MG63 (cell line): ENCODE measurements around the gene CRAMP1. TPM values are rescaled to one million over a fixed set of nuclear protein-coding genes. Genes with fewer than 3 reads are reported as not detected.
A peak's percentile ranks its signal among the peaks of the same experiment; 100 is the strongest.

Experiments used
- DNase-seq: peaks from one replicate; pipeline ENCODE4 v3.0.0-alpha.2; 2020
- H3K27me3 ChIP-seq: fragments of 250-450 bp; sonication (Bioruptor Pico); 2 replicates; pipeline ENCODE4 v1.5.1; 2020; ENCODE audit warnings: mild to moderate bottlenecking, moderate library complexity
- H3K36me3 ChIP-seq: fragments of 250-450 bp; sonication (Bioruptor Pico); 2 replicates; pipeline ENCODE4 v1.5.1; 2020; ENCODE audit warnings: mild to moderate bottlenecking, moderate library complexity
- H3K4me3 ChIP-seq: fragments of 250-450 bp; sonication (Bioruptor Pico); 2 replicates; pipeline ENCODE4 v1.5.1; 2020; ENCODE audit warnings: mild to moderate bottlenecking, moderate library complexity
- H3K9me3 ChIP-seq: fragments of 250-450 bp; sonication (Bioruptor Pico); 2 replicates; pipeline ENCODE4 v1.5.1; 2020; ENCODE audit warnings: mild to moderate bottlenecking, moderate library complexity
- total RNA-seq: library from RNA; depleted of rRNA; stranded (reverse); fragments of >200 nt; shearing (Covaris generic); gene quantifications from 2 replicates; pipeline ENCODE4 v1.2.3, GENCODE V29; 2014; ENCODE audit warnings: low replicate concordance

Gene CRAMP1
- total RNA-seq, 1 experiment from 2014 or later = 3.8 TPM

DNA sequence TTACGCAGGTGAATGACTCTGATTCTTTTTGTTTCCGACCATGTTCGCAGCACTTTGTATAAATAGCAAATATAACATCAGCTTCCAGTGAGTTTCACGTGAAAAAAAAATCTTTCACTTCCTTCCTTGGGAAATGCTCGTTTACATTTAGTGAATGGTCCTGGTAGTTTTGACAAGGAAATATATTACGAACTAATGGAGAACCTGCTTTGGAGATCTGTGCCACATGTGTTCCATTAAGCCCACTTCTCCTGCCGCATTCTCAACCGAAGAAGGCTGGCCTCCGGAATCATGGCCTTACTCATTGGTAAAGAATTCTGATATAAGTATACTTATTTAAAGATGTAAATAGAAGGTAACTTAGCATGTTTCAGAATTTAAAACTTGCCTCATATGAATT is 3.6 kb downstream of the CRAMP1 start:
- Histone ChIP-seq H3K27me3 (no peaks in the 10 kb centered on the region), H3K4me3 (peak overlapping the region; percentile 58; the same call in 1 of the 2 replicates), H3K9me3 (no peaks in the 10 kb centered on the region), H3K36me3 (peaks cover 43% of the 10 kb centered on the region)
- no peak for DNase-seq

- Histone ChIP-seq H3K27me3 (no peaks in the 10 kb centered on the region), H3K9me3 (no peaks in the 10 kb centered on the region), H3K36me3 (peaks cover 55% of the 10 kb centered on the region), H3K4me3 (no peak overlapping the region)
- DNase-seq = no peak
These were observed 7.8 kb downstream of the CRAMP1 start for GRCh38 chr16:1619976-1620375.

- DNase-seq = no peak
- Histone ChIP-seq H3K27me3 (no peaks in the 10 kb centered on the region), H3K9me3 (no peaks in the 10 kb centered on the region), H3K36me3 (peaks cover 55% of the 10 kb centered on the region), H3K4me3 (no peak overlapping the region)
These were observed 8.2 kb downstream of the CRAMP1 start for GRCh38 chr16:1620391-1620790.

GRCh38 chr16:1621851-1622250 is 9.7 kb downstream of the CRAMP1 start:
- H3K9me3 ChIP-seq = no peaks in the 10 kb centered on the region
- H3K36me3 ChIP-seq = peaks cover 53% of the 10 kb centered on the region
- H3K27me3 ChIP-seq = no peaks in the 10 kb centered on the region
- no peak for DNase-seq
- H3K4me3 ChIP-seq = no peak overlapping the region

- no peak overlapping the region for H3K4me3 ChIP-seq
- no peaks in the 10 kb centered on the region for H3K27me3 ChIP-seq
- H3K36me3 ChIP-seq = peaks cover 45% of the 10 kb centered on the region
- no peak for DNase-seq
- no peaks in the 10 kb centered on the region for H3K9me3 ChIP-seq
These were observed 14.2 kb downstream of the CRAMP1 start for GRCh38 chr16:1626327-1626726.

DNA sequence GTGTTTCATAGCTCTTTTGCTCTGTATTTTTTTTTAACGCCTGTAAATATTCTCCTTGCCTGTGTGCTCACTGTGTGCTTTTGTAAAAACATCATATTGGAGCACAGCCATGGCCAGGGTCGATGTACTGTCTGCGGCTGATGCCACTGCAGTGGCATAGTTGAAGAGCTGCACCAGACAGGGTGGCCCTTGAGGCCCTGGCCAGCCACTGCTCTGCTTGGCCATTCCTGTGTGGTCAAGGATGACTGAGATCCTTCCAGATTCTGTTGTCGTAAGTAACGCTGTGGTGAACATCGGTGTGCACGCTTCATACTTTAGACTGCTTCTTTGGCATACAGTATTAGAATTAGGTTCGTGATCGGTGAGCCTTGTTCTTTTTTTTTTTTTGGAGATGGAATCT is 14.6 kb downstream of the CRAMP1 start:
- Histone ChIP-seq H3K27me3 (no peaks in the 10 kb centered on the region), H3K4me3 (no peak overlapping the region), H3K9me3 (no peaks in the 10 kb centered on the region), H3K36me3 (peaks cover 48% of the 10 kb centered on the region)
- DNase-seq = no peak

GRCh38 chr16:1630450-1631213 is 18.5 kb downstream of the CRAMP1 start:
- Histone ChIP-seq H3K4me3 (no peak overlapping the region), H3K36me3 (peaks cover 52% of the 10 kb centered on the region), H3K27me3 (no peaks in the 10 kb centered on the region), H3K9me3 (no peaks in the 10 kb centered on the region)
- DNase-seq = no peak

- DNase-seq = no peak
- no peaks in the 10 kb centered on the region for H3K27me3 ChIP-seq
- H3K4me3 ChIP-seq = no peak overlapping the region
- no peaks in the 10 kb centered on the region for H3K9me3 ChIP-seq
- peaks cover 47% of the 10 kb centered on the region for H3K36me3 ChIP-seq
These were observed 19.1 kb downstream of the CRAMP1 start for GRCh38 chr16:1631230-1631629.

GRCh38 chr16:1631931-1632637 is 19.9 kb downstream of the CRAMP1 start:
- Histone ChIP-seq H3K4me3 (no peak overlapping the region), H3K36me3 (peaks cover 41% of the 10 kb centered on the region)
- no peak for DNase-seq

GRCh38 chr16:1632638-1632970 is 20.4 kb downstream of the CRAMP1 start:
- Histone ChIP-seq H3K27me3 (no peaks in the 10 kb centered on the region), H3K36me3 (peaks cover 37% of the 10 kb centered on the region), H3K9me3 (no peaks in the 10 kb centered on the region), H3K4me3 (no peak overlapping the region)
- DNase-seq = no peak

More at GRCh38 chr16:1631931-1632637, 19.9 kb downstream of the CRAMP1 start:
- Histone ChIP-seq H3K9me3 (no peaks in the 10 kb centered on the region), H3K27me3 (no peaks in the 10 kb centered on the region)

DNA sequence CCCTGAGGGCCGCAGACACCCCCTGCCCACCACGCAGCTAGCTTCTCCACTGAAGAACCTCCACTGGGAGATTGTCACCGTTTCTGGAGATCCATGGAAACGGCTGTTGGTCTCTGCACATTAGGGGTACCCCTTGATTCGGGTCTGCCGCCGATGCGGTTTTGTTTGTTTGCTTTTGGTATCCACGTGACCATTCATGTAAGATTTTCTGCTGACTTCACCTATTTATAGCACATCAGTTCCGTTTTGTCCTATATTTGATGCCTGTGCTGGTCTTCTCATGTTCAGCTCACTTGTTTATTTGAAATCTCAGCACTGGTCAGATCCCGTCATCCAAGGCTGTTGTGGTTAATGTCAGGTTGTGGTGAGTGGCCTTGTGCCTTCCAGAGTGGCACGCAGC is 21.1 kb downstream of the CRAMP1 start:
- Histone ChIP-seq H3K9me3 (no peaks in the 10 kb centered on the region), H3K27me3 (no peaks in the 10 kb centered on the region), H3K4me3 (no peak overlapping the region), H3K36me3 (peaks cover 41% of the 10 kb centered on the region)
- DNase-seq = no peak

- Histone ChIP-seq H3K27me3 (no peaks in the 10 kb centered on the region), H3K36me3 (peaks cover 43% of the 10 kb centered on the region), H3K4me3 (no peak overlapping the region), H3K9me3 (no peaks in the 10 kb centered on the region)
- no peak for DNase-seq
These were observed 22.4 kb downstream of the CRAMP1 start for GRCh38 chr16:1634541-1634940.

- no peak for DNase-seq
- H3K9me3 ChIP-seq = no peaks in the 10 kb centered on the region
- peaks cover 44% of the 10 kb centered on the region for H3K36me3 ChIP-seq
- no peak overlapping the region for H3K4me3 ChIP-seq
- H3K27me3 ChIP-seq = no peaks in the 10 kb centered on the region
These were observed 22.9 kb downstream of the CRAMP1 start for GRCh38 chr16:1635070-1635469.

DNA sequence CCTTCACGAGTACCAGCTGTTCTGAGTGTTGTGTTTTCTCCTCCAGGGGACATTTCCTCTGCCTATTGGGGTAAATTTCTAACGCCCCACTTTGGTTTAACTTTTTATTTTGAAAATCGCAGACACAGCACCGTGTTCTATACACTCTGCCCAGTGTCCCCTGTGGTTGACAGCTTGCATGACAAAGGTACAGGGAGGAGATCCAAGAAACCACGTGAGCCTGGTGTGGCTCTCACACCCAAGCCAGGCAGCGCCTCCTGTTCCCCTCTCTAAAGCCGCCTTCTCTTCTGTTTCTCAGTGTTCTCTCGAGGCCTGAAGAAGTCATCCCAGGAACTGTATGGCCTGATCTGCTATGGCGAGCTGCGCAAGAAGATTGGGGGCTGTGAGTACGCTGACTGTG is 25.4 kb downstream of the CRAMP1 start:
- Histone ChIP-seq H3K27me3 (no peaks in the 10 kb centered on the region), H3K9me3 (no peaks in the 10 kb centered on the region), H3K36me3 (peaks cover 54% of the 10 kb centered on the region), H3K4me3 (no peak overlapping the region)
- DNase-seq = no peak

DNA sequence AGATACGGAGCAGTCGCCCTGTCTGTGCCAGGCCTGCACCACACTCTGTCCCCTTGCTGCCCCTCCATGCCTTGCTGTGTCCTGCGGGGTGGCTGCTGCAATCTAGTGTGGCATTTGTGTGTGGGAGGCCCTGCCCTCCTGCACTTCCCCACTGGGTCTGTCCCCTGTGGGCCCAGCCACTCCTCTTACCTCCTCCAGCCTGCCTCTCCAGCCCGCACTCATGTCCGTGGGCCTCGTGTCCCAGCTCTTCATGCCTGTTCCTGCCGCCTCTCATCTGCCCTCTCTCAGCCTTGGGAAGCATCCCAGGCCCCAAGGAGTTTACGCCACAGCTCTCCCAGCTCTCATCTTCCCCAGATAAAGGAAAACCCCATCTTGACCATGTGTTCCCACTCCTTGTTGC is 26.6 kb downstream of the CRAMP1 start:
- no peak for DNase-seq
- Histone ChIP-seq H3K9me3 (no peaks in the 10 kb centered on the region), H3K36me3 (peaks cover 48% of the 10 kb centered on the region)

GRCh38 chr16:1639282-1639681 is 27.1 kb downstream of the CRAMP1 start:
- Histone ChIP-seq H3K36me3 (peaks cover 47% of the 10 kb centered on the region), H3K27me3 (no peaks in the 10 kb centered on the region), H3K9me3 (no peaks in the 10 kb centered on the region), H3K4me3 (no peak overlapping the region)
- no peak for DNase-seq

More for the DNA sequence above, 26.6 kb downstream of the CRAMP1 start:
- Histone ChIP-seq H3K4me3 (no peak overlapping the region), H3K27me3 (no peaks in the 10 kb centered on the region)

DNA sequence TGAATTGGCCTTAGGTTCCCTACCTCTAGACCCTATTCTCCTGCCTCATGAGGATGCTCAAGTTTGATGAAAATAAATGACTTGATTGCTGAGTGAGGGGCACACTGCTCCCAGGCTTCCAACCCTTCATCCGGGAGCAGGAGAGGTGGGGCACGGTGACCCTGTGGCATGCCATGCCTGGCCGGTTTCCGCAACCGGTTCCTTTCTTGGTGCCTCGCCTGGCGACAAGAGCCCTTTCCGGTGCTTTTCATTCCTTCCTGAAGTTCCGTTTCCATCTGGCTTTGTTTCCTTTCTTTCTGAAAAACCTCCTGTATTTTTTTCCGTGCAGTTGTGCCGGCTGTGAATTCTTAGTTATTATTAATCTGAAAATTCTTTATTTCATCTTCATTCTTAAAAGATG is 27.7 kb downstream of the CRAMP1 start:
- Histone ChIP-seq H3K36me3 (peaks cover 47% of the 10 kb centered on the region), H3K27me3 (no peaks in the 10 kb centered on the region), H3K4me3 (no peak overlapping the region), H3K9me3 (no peaks in the 10 kb centered on the region)
- DNase-seq = no peak
